Measurements from ENCODE around the gene TAOK3. TPM values are rescaled to one million over a fixed set of nuclear protein-coding genes. Genes with fewer than 3 reads are reported as not detected.

Gene TAOK3
- total and polyA plus RNA-seq, 9 of the 15 experiments (the other 6 are each of a cell fraction or from before 2014, with no cell fraction given), result 24.3 to 83.5 (median 47.1) TPM

DNA sequence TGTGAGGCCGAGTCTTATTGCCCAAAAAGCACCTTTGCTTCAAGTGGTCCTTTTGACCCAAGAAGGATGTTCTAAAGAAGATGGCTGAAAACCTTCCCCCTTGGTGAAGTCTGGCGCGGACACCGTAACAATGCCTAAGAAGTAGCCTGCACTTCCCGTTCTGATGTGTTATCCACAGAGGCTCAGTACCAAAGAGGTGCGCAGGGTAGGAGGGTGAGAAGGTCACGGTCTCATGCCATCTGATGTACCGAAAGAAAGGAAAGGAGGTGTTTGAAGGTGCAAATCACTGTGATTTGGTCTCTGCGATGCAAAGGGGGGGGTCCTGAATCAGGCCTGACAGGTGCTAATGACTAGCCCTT is 226.9 kb downstream of the TAOK3 start:
- in situ Hi-C loops (cut with MboI) (no loop called here), intact Hi-C loops (cut with micrococcal nuclease) (no loop called here)
- H3K36me3 ChIP-seq (ENCODE audit: control insufficient read depth, insufficient read depth, low read length), result peaks cover 65% of the 10 kb centered on the region; the same call in 2 of the 3 replicates
- no peak overlapping the region for H3K4me2 ChIP-seq (ENCODE audit: insufficient read depth, low read length)
- no peaks in the 10 kb centered on the region for H3K9me1 ChIP-seq (ENCODE audit: control insufficient read depth, insufficient read depth, low read length)
- no peaks in the 10 kb centered on the region for H3K79me2 ChIP-seq (ENCODE audit: control insufficient read depth, insufficient read depth, low read length)
- no peak overlapping the region for H3K9ac ChIP-seq (ENCODE audit: insufficient read depth in 1 of 2, low read depth in 2 of 2, low read length in 2 of 2)
- no peak for DNase-seq (ENCODE audit: extremely low read depth in 1 of 4, low spot score in 3 of 4)
- CTCF ChIA-PET (ENCODE audit: low intra/inter-chr PET ratio), result no interaction called here
- H4K20me1 ChIP-seq (replicated peaks; ENCODE audit: control insufficient read depth, insufficient read depth, low read length), result no peaks in the 10 kb centered on the region
- H3K27me3 ChIP-seq (ENCODE audit: control insufficient read depth in 2 of 2, insufficient read depth in 2 of 2, low read length in 2 of 2), result no peaks in the 10 kb centered on the region
- no peaks in the 10 kb centered on the region for H3K9me3 ChIP-seq (replicated peaks; ENCODE audit: control insufficient read depth, insufficient read depth, low read depth, low read length)
- no peak for ATAC-seq
- no peak overlapping the region for H3K27ac ChIP-seq (ENCODE audit: extremely low read depth, low read depth, low read length)
- FAIRE-seq, result no peak
- no peak overlapping the region for H3K4me3 ChIP-seq
- POLR2A ChIA-PET, result no interaction called here
- H2AFZ ChIP-seq (ENCODE audit: low read depth, low read length), result no peak overlapping the region
- 0 out of 5 replicates have a peak, but pooled peaks cover 0 to 3% of the 10 kb centered on the region in 2 experiments for H3K4me1 ChIP-seq (replicated peaks in 1 of 2; ENCODE audit: control insufficient read depth in 2 of 2, insufficient read depth in 2 of 2, low read length in 2 of 2)
- no TSS peak for BruUV-seq (replicated peaks)
- TF ChIP-seq, protein P1, sequence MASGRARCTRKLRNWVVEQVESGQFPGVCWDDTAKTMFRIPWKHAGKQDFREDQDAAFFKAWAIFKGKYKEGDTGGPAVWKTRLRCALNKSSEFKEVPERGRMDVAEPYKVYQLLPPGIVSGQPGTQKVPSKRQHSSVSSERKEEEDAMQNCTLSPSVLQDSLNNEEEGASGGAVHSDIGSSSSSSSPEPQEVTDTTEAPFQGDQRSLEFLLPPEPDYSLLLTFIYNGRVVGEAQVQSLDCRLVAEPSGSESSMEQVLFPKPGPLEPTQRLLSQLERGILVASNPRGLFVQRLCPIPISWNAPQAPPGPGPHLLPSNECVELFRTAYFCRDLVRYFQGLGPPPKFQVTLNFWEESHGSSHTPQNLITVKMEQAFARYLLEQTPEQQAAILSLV (tag; IDR thresholded peaks at IDR 0.05), result no peak
- no peak for TF ChIP-seq NR4A1 (CRISPR knock-in tag; IDR thresholded peaks at IDR 0.05)
- TF ChIP-seq NR4A1 (tag; IDR thresholded peaks at IDR 0.05), result no peak
- TF ChIP-seq KLF6 (CRISPR knock-in tag; IDR thresholded peaks at IDR 0.05; ENCODE audit: borderline replicate concordance), result no peak
- TF ChIP-seq, protein P2, sequence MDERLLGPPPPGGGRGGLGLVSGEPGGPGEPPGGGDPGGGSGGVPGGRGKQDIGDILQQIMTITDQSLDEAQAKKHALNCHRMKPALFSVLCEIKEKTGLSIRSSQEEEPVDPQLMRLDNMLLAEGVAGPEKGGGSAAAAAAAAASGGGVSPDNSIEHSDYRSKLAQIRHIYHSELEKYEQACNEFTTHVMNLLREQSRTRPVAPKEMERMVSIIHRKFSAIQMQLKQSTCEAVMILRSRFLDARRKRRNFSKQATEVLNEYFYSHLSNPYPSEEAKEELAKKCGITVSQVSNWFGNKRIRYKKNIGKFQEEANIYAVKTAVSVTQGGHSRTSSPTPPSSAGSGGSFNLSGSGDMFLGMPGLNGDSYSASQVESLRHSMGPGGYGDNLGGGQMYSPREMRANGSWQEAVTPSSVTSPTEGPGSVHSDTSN (CRISPR knock-in tag; IDR thresholded peaks at IDR 0.05; ENCODE audit: low read depth), result no peak
- TF ChIP-seq, protein P2 (tag; conservative IDR thresholded peaks at IDR 0.05; ENCODE audit: low read depth), result no peak
- TF ChIP-seq ZNF165 (CRISPR knock-in tag; IDR thresholded peaks at IDR 0.05; ENCODE audit: borderline replicate concordance), result no peak
- no peak for TF ChIP-seq DMBX1 (CRISPR knock-in tag; IDR thresholded peaks at IDR 0.05; ENCODE audit: borderline replicate concordance)
- no peak for TF ChIP-seq PHB (CRISPR knock-in tag; IDR thresholded peaks at IDR 0.05)
- TF ChIP-seq TFAM (CRISPR knock-in tag; conservative IDR thresholded peaks at IDR 0.05), result no peak
- no peak for TF ChIP-seq ZFPM2 (CRISPR knock-in tag; IDR thresholded peaks at IDR 0.05)
- TF ChIP-seq, protein P3, sequence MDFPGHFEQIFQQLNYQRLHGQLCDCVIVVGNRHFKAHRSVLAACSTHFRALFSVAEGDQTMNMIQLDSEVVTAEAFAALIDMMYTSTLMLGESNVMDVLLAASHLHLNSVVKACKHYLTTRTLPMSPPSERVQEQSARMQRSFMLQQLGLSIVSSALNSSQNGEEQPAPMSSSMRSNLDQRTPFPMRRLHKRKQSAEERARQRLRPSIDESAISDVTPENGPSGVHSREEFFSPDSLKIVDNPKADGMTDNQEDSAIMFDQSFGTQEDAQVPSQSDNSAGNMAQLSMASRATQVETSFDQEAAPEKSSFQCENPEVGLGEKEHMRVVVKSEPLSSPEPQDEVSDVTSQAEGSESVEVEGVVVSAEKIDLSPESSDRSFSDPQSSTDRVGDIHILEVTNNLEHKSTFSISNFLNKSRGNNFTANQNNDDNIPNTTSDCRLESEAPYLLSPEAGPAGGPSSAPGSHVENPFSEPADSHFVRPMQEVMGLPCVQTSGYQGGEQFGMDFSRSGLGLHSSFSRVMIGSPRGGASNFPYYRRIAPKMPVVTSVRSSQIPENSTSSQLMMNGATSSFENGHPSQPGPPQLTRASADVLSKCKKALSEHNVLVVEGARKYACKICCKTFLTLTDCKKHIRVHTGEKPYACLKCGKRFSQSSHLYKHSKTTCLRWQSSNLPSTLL (IDR thresholded peaks at IDR 0.05), result no peak
- TF ChIP-seq CEBPB (tag; IDR thresholded peaks at IDR 0.05), result no peak
- TF ChIP-seq, protein P4, sequence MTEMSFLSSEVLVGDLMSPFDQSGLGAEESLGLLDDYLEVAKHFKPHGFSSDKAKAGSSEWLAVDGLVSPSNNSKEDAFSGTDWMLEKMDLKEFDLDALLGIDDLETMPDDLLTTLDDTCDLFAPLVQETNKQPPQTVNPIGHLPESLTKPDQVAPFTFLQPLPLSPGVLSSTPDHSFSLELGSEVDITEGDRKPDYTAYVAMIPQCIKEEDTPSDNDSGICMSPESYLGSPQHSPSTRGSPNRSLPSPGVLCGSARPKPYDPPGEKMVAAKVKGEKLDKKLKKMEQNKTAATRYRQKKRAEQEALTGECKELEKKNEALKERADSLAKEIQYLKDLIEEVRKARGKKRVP (CRISPR knock-in tag; IDR thresholded peaks at IDR 0.05), result no peak
- TF ChIP-seq PPARD (CRISPR knock-in tag; IDR thresholded peaks at IDR 0.05), result no peak
- 86% methylated on average over 9 of the region's 9 CpGs for WGBS (ENCODE audit: insufficient coverage, low coverage, missing lambda C conversion rate)

Measured in K562 (cell line).